ENCODE results near the gene CLEC20A. TPM values are rescaled to one million over a fixed set of nuclear protein-coding genes. Genes with fewer than 3 reads are reported as not detected.
A peak's percentile ranks its signal among the peaks of the same experiment; 100 is the strongest.

CLEC20A gene
- total RNA-seq, 2 donors from 2014 or later, result 0.33 to 1.5 TPM

DNA sequence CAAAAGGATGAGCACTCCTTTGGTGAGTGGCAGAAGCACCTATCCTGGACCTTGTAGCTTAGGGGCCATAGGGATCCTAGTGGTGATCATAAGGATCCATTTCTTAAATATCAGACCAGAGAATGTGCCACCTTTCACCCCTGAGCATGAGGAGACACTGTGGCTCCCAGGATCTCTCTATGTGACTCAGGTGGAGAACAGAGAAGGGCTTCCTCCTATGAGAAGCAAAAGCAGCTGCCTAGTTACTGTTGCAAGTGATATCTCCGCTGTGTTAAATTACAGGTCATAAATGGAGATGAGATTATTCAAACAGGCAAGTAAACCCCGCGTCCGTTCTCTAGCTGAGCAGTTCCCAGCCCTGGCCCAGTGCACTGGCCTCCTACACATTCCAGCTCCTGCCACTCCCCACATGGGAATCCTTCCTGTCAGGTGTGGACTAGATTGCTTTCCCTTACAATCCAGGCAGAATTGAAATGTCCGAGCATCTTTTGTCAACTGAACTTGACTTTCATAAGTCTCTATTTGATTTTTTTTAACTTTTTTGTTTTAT is 26.3 kb downstream of the CLEC20A start:
- Mint-ChIP-seq H3K27ac (peak overlapping the region; percentile 59), H3K4me3 (no peak overlapping the region), H3K4me1 (peaks cover 46% of the 10 kb centered on the region), H3K9me3 (peaks cover 2% of the 10 kb centered on the region), H3K36me3 (ENCODE audit: low read depth) (peaks cover 37% of the 10 kb centered on the region), H3K27me3 (ENCODE audit: insufficient read depth) (no peaks in the 10 kb centered on the region)
- DNase-seq, result no peak
- no peaks in the 10 kb centered on the region for H3K27me3 ChIP-seq (ENCODE audit: control insufficient read depth, insufficient read depth, low read length, poor library complexity, severe bottlenecking)
- WGBS, 2 experiments (ENCODE audit: insufficient coverage in 1 of 2, insufficient read length in 1 of 2), result 93 to 100% methylated on average over 1 to 5 of the region's 5 CpGs
- no peak overlapping the region for H3K4me3 ChIP-seq (ENCODE audit: low read length)
- peaks cover 25% of the 10 kb centered on the region for H3K36me3 ChIP-seq (ENCODE audit: control insufficient read depth, insufficient read depth, low read length)
- H3K9ac ChIP-seq (ENCODE audit: extremely low read depth, low read length, poor library complexity, severe bottlenecking), result no peak overlapping the region
- H3K27ac ChIP-seq (ENCODE audit: low read depth, low read length), result no peak overlapping the region
- peaks cover 10% of the 10 kb centered on the region for H3K9me3 ChIP-seq (ENCODE audit: control insufficient read depth, low read length)
- TF ChIP-seq, protein P1, sequence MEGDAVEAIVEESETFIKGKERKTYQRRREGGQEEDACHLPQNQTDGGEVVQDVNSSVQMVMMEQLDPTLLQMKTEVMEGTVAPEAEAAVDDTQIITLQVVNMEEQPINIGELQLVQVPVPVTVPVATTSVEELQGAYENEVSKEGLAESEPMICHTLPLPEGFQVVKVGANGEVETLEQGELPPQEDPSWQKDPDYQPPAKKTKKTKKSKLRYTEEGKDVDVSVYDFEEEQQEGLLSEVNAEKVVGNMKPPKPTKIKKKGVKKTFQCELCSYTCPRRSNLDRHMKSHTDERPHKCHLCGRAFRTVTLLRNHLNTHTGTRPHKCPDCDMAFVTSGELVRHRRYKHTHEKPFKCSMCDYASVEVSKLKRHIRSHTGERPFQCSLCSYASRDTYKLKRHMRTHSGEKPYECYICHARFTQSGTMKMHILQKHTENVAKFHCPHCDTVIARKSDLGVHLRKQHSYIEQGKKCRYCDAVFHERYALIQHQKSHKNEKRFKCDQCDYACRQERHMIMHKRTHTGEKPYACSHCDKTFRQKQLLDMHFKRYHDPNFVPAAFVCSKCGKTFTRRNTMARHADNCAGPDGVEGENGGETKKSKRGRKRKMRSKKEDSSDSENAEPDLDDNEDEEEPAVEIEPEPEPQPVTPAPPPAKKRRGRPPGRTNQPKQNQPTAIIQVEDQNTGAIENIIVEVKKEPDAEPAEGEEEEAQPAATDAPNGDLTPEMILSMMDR (conservative IDR thresholded peaks at IDR 0.05), result no peak
- H3K4me1 ChIP-seq (ENCODE audit: control insufficient read depth, insufficient read depth, low read length), result peaks cover 21% of the 10 kb centered on the region

DNA sequence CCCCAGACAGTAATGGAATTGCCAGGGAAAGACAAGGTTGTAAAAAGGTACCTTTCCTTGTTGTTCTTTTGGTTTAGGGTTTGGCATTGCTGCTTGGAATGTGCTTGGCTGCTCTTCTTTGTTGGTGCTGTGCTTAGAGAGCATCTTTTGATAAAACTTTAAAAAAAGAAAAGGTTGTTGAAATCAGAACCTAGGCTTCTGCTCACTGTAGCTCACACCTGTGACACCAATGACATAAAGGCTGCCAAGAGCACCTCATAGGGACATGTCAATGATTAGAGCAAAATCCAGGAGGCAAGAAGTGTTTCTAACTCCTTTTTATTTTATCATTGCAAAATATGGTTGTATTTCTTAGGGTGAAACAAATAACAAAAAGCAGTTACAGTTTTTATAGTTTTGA is 28.9 kb downstream of the CLEC20A start:
- no peak overlapping the region for H3K27ac ChIP-seq (ENCODE audit: low read depth, low read length)
- no peaks in the 10 kb centered on the region for H3K27me3 Mint-ChIP-seq (ENCODE audit: insufficient read depth)
- TF ChIP-seq, protein P1 (conservative IDR thresholded peaks at IDR 0.05), result no peak
- peaks cover 25% of the 10 kb centered on the region for H3K36me3 ChIP-seq (ENCODE audit: control insufficient read depth, insufficient read depth, low read length)
- no peaks in the 10 kb centered on the region for H3K27me3 ChIP-seq (ENCODE audit: control insufficient read depth, insufficient read depth, low read length, poor library complexity, severe bottlenecking)
- peaks cover 10% of the 10 kb centered on the region for H3K4me1 ChIP-seq (ENCODE audit: control insufficient read depth, insufficient read depth, low read length)
- no peak overlapping the region for H3K27ac Mint-ChIP-seq
- no peak overlapping the region for H3K4me3 ChIP-seq (ENCODE audit: low read length)
- no peak for DNase-seq
- H3K4me3 Mint-ChIP-seq, result no peak overlapping the region
- peaks cover 26% of the 10 kb centered on the region for H3K4me1 Mint-ChIP-seq
- no peak overlapping the region for H3K9ac ChIP-seq (ENCODE audit: extremely low read depth, low read length, poor library complexity, severe bottlenecking)
- H3K36me3 Mint-ChIP-seq (ENCODE audit: low read depth), result peaks cover 32% of the 10 kb centered on the region
- H3K9me3 Mint-ChIP-seq, result peaks cover 2% of the 10 kb centered on the region
- peaks cover 10% of the 10 kb centered on the region for H3K9me3 ChIP-seq (ENCODE audit: control insufficient read depth, low read length)

DNA sequence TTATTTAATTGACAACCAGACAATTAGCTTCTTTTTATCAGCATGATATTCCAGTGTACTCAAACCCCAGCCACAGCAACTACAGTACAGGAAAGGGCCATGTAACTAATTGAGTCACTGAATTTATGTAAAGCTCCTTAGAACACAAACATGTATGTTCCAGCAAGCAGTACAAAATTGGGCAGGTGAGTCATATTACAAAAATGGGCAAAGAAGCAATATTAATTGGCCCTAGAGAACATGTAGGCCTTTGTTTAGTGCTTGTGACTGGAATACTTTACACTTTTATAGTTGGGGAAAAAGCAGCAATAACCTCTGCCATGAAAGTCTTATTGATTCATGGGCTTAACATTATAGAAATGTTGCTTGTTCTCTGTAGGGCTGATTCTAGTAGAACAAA is 31.8 kb downstream of the CLEC20A start:
- peaks cover 10% of the 10 kb centered on the region for H3K9me3 ChIP-seq (ENCODE audit: control insufficient read depth, low read length)
- H3K9ac ChIP-seq (ENCODE audit: extremely low read depth, low read length, poor library complexity, severe bottlenecking), result no peak overlapping the region
- H3K36me3 Mint-ChIP-seq (ENCODE audit: low read depth), result peaks cover 30% of the 10 kb centered on the region
- peaks cover 6% of the 10 kb centered on the region for H3K4me1 ChIP-seq (ENCODE audit: control insufficient read depth, insufficient read depth, low read length)
- no peak for DNase-seq
- H3K27me3 ChIP-seq (ENCODE audit: control insufficient read depth, insufficient read depth, low read length, poor library complexity, severe bottlenecking), result no peaks in the 10 kb centered on the region
- no peaks in the 10 kb centered on the region for H3K27me3 Mint-ChIP-seq (ENCODE audit: insufficient read depth)
- no peak overlapping the region for H3K4me3 Mint-ChIP-seq
- no peak overlapping the region for H3K27ac ChIP-seq (ENCODE audit: low read depth, low read length)
- peaks cover 14% of the 10 kb centered on the region for H3K4me1 Mint-ChIP-seq
- TF ChIP-seq, protein P1 (conservative IDR thresholded peaks at IDR 0.05), result no peak
- peaks cover 2% of the 10 kb centered on the region for H3K9me3 Mint-ChIP-seq
- H3K4me3 ChIP-seq (ENCODE audit: low read length), result no peak overlapping the region
- no peak overlapping the region for H3K27ac Mint-ChIP-seq
- H3K36me3 ChIP-seq (ENCODE audit: control insufficient read depth, insufficient read depth, low read length), result peaks cover 25% of the 10 kb centered on the region

Data from endodermal cell (in vitro differentiated cells).